Upper lobe of left lung (tissue), 6 donors: ENCODE results near the gene OSCAR. TPM values are rescaled to one million over a fixed set of nuclear protein-coding genes. Genes with fewer than 3 reads are reported as not detected.
"Not testable (repeated sequence)": the region's sequence is repeated elsewhere in the genome, so short reads cannot be mapped to it uniquely, and the experiment has no call there.

Experiments
- ATAC-seq, 2 donors: fragments of 200-7000 bp; cut with Tn5 transposase; one replicate each; pipeline ENCODE4 v1.9.1; 2022; ENCODE audit warnings: mild to moderate bottlenecking in 2 of 2, moderate library complexity in 2 of 2; ENCODE audit not compliant: low FRiP score in 2 of 2
- DNase-seq, 2 donors: peaks; one replicate each; pipeline ENCODE4 v3.0.0-alpha.2; 2019 to 2020
- H3K27ac ChIP-seq, 4 donors: fragments of 200-600 bp; sonication (generic); one replicate each; pipeline ENCODE4 v1.5.1; 2016 to 2019
- H3K27me3 ChIP-seq, 4 donors: fragments of 200-600 bp; sonication (generic); one replicate each; pipeline ENCODE4 v1.5.1; 2017 to 2019
- H3K36me3 ChIP-seq, 4 donors: fragments of 200-600 bp; sonication (generic); one replicate each; pipeline ENCODE4 v1.5.1; 2016 to 2019
- H3K4me1 ChIP-seq, 4 donors: fragments of 200-600 bp; sonication (generic); one replicate each; pipeline ENCODE4 v1.5.1; 2018 to 2019
- H3K4me3 ChIP-seq, 4 donors: fragments of 200-600 bp; sonication (generic); one replicate each; pipeline ENCODE4 v1.5.1; 2017 to 2019; ENCODE audit warnings: mild to moderate bottlenecking in 2 of 4, moderate library complexity in 1 of 4
- H3K9me3 ChIP-seq, 4 donors: fragments of 200-600 bp; sonication (generic); one replicate each; pipeline ENCODE4 v1.5.1; 2018 to 2019
- EP300 ChIP-seq, 4 donors: sonication (generic); formaldehyde crosslinking; IDR thresholded peaks; one replicate each; pipeline ENCODE4 v1.5.1; 2017; ENCODE audit warnings: antibody characterized with exemption in 4 of 4, control low read depth in 2 of 4
- POLR2A ChIP-seq, 4 donors: fragments of 450-650 bp; IDR thresholded peaks; one replicate each; pipeline ENCODE4 v1.5.1; 2016 to 2017; ENCODE audit warnings: antibody characterized with exemption in 4 of 4, mild to moderate bottlenecking in 2 of 4
- POLR2AphosphoS5 ChIP-seq, 2 donors: sonication (generic); formaldehyde crosslinking; IDR thresholded peaks; one replicate each; pipeline ENCODE4 v1.5.1; 2017; ENCODE audit warnings: antibody characterized with exemption in 2 of 2
- WGBS, 2 donors: methylation state at CpG; one replicate each; pipeline ENCODE4 v1.1.5; 2017 to 2018; 5-methylcytosine and 5-hydroxymethylcytosine counted together
- total RNA-seq, 6 donors: library from RNA; depleted of rRNA in 4 of 6; stranded (reverse); fragments of >200 nt in 4 of 6; gene quantifications; one replicate each; pipeline versions ENCODE4 v1.1.0 to v1.2.1, GENCODE V29; 2016 to 2021
- TF ChIP-seq, protein P1 (sequence below), 6 experiments: fragments of 450-650 bp in 4 of 6; fragments of 200-600 bp in 2 of 6; sonication (generic) in 2 of 6; IDR thresholded peaks; one replicate each; pipeline ENCODE4 v1.5.1; 2016 to 2019; ENCODE audit warnings: antibody characterized with exemption in 6 of 6
- donor health status: DM: no; HTN: no; CAD: no; lungs with moderate emphysema.
- donor health status: DM: no; HTN: yes; CAD: no; lungs with severe emphysema.

Gene OSCAR
- total RNA-seq, 6 donors from 2014 or later: 18.5 to 119 (median 49.5) TPM

DNA sequence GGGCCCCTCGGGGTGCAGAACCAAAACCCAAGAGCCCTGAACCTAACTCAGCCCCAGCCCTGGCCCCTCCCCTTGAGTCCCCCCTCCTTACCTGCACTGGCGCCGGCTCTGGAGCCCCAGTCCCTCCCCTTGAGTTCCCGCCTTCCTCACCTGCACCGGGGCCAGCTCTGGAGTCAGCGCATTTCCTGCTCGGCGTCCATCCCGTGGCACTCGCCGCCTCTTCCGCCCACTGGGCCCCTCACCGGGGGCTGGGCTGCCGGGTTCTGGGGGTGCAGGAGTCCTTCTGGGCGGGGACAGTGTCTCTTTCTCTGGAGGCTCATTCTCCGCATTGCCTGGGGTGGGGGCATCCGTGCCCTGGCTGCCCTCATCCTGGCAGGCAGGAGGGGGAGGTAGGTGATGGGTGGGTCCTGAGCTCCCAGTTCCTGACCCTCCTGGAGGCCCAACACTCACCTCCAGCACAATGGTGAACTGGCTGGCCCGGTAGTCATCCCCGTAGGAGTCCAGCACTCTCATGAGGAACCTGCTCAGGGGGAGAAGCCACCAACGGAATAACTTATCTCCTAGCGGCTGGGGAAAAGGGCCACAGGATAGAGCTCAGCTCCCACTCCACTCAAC is 7.4 kb upstream of the OSCAR start:
- Histone ChIP-seq H3K36me3 (peaks cover 30 to 59% (median 54%) of the 10 kb centered on the region in 4 donors), H3K27ac (no peak overlapping the region), H3K9me3 (no peaks in the 10 kb centered on the region), H3K4me3 (no peak overlapping the region), H3K27me3 (no peaks in the 10 kb centered on the region), H3K4me1 (peaks cover 7 to 15% (median 10%) of the 10 kb centered on the region in 4 donors)
- no peak for ATAC-seq
- WGBS, 2 donors: 87 to 88% methylated on average over 16 to 19 of the region's 21 CpGs
- TF ChIP-seq, protein P1, sequence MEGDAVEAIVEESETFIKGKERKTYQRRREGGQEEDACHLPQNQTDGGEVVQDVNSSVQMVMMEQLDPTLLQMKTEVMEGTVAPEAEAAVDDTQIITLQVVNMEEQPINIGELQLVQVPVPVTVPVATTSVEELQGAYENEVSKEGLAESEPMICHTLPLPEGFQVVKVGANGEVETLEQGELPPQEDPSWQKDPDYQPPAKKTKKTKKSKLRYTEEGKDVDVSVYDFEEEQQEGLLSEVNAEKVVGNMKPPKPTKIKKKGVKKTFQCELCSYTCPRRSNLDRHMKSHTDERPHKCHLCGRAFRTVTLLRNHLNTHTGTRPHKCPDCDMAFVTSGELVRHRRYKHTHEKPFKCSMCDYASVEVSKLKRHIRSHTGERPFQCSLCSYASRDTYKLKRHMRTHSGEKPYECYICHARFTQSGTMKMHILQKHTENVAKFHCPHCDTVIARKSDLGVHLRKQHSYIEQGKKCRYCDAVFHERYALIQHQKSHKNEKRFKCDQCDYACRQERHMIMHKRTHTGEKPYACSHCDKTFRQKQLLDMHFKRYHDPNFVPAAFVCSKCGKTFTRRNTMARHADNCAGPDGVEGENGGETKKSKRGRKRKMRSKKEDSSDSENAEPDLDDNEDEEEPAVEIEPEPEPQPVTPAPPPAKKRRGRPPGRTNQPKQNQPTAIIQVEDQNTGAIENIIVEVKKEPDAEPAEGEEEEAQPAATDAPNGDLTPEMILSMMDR (IDR thresholded peaks at IDR 0.05): no peak
- TF ChIP-seq EP300 (IDR thresholded peaks at IDR 0.05): no peak
- TF ChIP-seq POLR2AphosphoS5 (IDR thresholded peaks at IDR 0.05): no peak
- no peak for TF ChIP-seq POLR2A (IDR thresholded peaks at IDR 0.05)
- DNase-seq: no peak

DNA sequence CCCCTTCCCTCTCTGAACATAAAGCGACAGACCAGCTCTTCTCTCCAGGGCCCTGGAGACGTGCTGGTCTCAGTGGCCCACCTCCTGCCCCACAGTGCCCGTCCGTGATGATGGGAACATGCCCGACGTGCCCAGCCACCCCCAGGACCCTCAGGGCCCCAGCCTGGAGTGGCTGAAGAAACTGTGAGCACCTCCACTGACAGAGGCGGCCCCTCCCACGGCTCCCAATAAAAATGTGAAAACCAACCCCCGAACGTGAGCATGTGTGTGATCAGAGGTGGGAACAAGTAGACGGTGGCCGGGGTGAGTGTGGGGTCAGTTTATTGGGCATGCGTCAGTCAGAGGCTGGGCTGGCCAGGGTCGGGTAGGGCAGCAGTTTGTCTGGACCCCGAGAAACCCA is 6.1 kb upstream of the OSCAR start:
- 88 to 89% methylated on average over 15 of the region's 15 CpGs for WGBS, 2 donors
- no peak for TF ChIP-seq POLR2A (IDR thresholded peaks at IDR 0.05)
- TF ChIP-seq EP300 (IDR thresholded peaks at IDR 0.05): no peak
- H3K36me3 ChIP-seq: peaks cover 30 to 59% (median 54%) of the 10 kb centered on the region in 4 donors
- ATAC-seq (no peak), DNase-seq (no peak)
- H3K27me3 ChIP-seq: no peaks in the 10 kb centered on the region
- H3K9me3 ChIP-seq: no peaks in the 10 kb centered on the region
- H3K4me1 ChIP-seq: peaks cover 12 to 22% (median 13%) of the 10 kb centered on the region in 4 donors
- no peak overlapping the region for H3K27ac ChIP-seq
- H3K4me3 ChIP-seq: no peak overlapping the region

DNA sequence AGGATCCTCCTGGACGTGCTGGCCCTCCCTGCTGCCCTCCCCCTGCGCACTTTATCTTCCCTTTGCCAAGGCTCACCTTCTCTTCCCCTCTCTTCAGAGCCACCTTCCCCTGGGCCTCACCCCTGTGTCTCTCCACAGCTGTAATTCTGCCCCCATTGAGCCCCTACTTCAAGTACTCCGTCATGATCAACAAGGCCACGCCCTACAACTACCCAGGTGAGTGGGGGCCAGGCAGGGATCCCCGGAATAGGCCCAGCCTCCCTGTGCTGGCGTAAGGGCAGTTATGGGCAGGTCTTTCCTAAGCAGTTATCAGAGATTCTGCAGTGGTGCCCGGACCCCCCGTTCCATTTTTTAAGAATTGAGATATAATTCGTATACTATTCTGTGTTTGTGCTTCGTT is 5.2 kb upstream of the OSCAR start:
- DNase-seq (no peak), ATAC-seq (no peak)
- no peaks in the 10 kb centered on the region for H3K9me3 ChIP-seq
- no peaks in the 10 kb centered on the region for H3K27me3 ChIP-seq
- WGBS, 2 donors: 92 to 95% methylated on average over 10 of the region's 10 CpGs
- TF ChIP-seq EP300 (IDR thresholded peaks at IDR 0.05) (no peak), POLR2AphosphoS5 (IDR thresholded peaks at IDR 0.05) (no peak), POLR2A (IDR thresholded peaks at IDR 0.05) (no peak)
- TF ChIP-seq, protein P1 (IDR thresholded peaks at IDR 0.05): no peak
- H3K4me1 ChIP-seq: peaks cover 12 to 22% (median 13%) of the 10 kb centered on the region in 4 donors
- H3K27ac ChIP-seq: no peak overlapping the region
- H3K4me3 ChIP-seq: no peak overlapping the region
- H3K36me3 ChIP-seq: peaks cover 27 to 55% (median 51%) of the 10 kb centered on the region in 4 donors

DNA sequence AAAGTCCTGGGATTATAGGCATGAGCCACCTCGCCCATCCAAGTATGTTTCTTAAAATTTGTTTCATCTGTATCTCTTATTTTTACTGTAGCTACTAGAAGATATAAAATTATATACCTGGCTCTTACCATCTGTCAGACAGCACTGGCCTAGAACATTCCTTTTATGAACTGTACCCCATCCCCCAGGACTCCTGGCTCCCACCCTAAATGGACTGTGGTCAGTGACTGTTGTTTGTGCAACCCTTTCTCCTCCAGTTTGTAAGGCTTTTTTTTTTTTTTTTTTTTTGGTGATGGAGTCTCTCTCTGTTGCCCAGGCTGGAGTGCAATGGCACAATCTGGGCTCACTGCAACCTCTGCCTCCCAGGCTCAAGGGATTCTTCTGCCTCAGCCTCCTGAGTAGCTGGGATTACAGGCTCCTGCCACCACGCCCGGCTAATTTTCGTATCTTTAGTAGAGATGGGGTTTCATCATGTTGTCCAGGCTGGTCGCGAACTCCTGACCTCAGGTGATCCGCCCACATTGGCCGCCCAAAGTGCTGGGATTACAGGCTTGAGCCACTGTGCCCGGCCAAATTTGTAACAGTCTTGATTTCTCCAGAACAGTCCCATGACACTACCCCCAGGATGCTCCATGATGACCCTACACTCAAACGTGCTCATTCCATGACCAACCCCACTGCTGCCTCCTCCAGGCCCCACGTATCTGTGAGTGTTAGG is 4.6 kb upstream of the OSCAR start:
- 88 to 92% methylated on average over 11 of the region's 11 CpGs for WGBS, 2 donors
- ATAC-seq (no peak), DNase-seq (no peak)
- no peaks in the 10 kb centered on the region for H3K9me3 ChIP-seq
- TF ChIP-seq POLR2A (IDR thresholded peaks at IDR 0.05) (no peak), POLR2AphosphoS5 (IDR thresholded peaks at IDR 0.05) (no peak), EP300 (IDR thresholded peaks at IDR 0.05) (no peak)
- TF ChIP-seq, protein P1 (IDR thresholded peaks at IDR 0.05): no peak
- H3K4me1 ChIP-seq: peaks cover 12 to 22% (median 13%) of the 10 kb centered on the region in 4 donors
- no peaks in the 10 kb centered on the region for H3K27me3 ChIP-seq
- peaks cover 26 to 49% (median 45%) of the 10 kb centered on the region in 4 donors for H3K36me3 ChIP-seq
- no peak overlapping the region for H3K4me3 ChIP-seq
- no peak overlapping the region for H3K27ac ChIP-seq

DNA sequence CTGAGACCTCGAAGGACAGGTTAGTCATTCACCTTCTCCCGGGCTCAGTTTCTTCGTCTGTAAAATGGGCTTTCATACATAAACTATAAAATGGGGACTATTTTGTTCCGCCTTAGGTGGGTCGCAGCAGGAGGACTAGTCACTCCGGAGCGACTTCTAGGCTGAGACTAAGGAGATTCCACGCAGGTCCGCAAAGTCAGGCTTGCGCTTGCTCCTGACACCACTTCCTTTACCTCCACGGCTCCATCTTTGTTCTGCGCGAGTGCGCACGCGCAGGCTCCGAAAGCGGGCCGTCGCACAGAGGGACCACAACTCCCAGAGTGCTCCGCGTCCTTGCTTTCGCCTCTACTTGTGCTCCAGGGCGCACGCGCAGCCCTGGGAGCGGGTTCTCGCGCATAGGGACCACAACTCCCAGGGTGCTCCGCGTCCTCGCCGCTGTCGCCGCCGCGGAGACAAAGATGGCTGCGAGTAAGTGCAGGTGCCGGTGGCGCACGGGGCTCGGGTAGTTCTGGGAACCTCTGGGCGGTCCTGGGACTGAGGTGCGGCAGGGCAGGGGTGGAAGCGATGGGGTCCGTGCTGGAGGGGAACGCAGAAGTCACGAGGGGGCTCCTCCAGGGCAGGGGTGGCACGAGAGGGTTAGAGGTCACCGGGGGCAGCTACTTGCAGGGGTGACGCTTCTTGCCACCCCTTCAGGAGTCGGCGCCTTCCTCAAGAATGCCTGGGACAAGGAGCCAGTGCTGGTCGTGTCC is 2.0 kb upstream of the OSCAR start, which contains the start of gene NDUFA3:
TSS of gene NDUFA3 (plus strand) at position 435 of the 749 bp plus-strand sequence. CDS start at position 459, 24 bp downstream.
- Histone ChIP-seq H3K9me3 (no peaks in the 10 kb centered on the region), H3K4me1 (peaks cover 12 to 22% (median 13%) of the 10 kb centered on the region in 4 donors), H3K4me3 (peak within 1 kb of the TSS; percentile 86 to 100 (median 98)), H3K27me3 (no peaks in the 10 kb centered on the region), H3K27ac (peak within 1 kb of the TSS; percentile 58 to 91 (median 77)), H3K36me3 (peaks cover 5 to 23% (median 20%) of the 10 kb centered on the region in 4 donors)
- WGBS, 2 donors: 4 to 6% methylated on average over 18 to 29 of the region's 54 CpGs
- TF ChIP-seq, protein P1 (IDR thresholded peaks at IDR 0.05): peak in 1 of 6 experiments; percentile 36
- peak; percentile 74 to 92 for TF ChIP-seq POLR2AphosphoS5 (IDR thresholded peaks at IDR 0.05)
- TF ChIP-seq POLR2A (IDR thresholded peaks at IDR 0.05): peak in 2 of 4 donors; percentile 39 to 84
- no peak for TF ChIP-seq EP300 (IDR thresholded peaks at IDR 0.05)
- DNase-seq: peak; percentile 99
- peak; percentile 99 to 100 for ATAC-seq

DNA sequence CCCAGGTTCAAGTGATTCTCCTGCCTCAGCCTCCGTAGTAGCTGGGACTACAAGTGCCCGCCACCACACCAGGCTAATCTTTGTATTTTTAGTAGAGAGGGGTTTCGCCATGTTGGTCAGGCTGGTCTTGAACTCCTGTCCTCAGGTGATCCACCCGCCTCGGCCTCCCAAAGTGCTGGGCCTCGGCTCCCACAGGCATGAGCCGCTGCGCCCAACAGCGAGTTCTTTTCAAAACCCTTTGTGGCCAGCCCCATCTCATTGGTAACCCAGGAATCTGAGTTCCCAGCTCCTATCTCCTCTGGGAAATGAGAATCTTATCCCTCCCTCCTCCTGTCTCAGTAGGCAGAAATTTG is 724 bp downstream of the OSCAR start:
- 77 to 88% methylated on average over 9 of the region's 9 CpGs for WGBS, 2 donors
- H3K4me1 ChIP-seq: peaks cover 19 to 38% (median 22%) of the 10 kb centered on the region in 4 donors
- not testable (repeated sequence) for H3K36me3 ChIP-seq, DNase-seq, H3K9me3 ChIP-seq, ATAC-seq, H3K27me3 ChIP-seq
- peak overlapping the region; percentile 46 to 77 (median 64) for H3K27ac ChIP-seq
- H3K4me3 ChIP-seq: peak overlapping the region in 2 of 4 donors; percentile 13 to 39
